ENCODE data around the gene BTRC.

BTRC gene

DNA sequence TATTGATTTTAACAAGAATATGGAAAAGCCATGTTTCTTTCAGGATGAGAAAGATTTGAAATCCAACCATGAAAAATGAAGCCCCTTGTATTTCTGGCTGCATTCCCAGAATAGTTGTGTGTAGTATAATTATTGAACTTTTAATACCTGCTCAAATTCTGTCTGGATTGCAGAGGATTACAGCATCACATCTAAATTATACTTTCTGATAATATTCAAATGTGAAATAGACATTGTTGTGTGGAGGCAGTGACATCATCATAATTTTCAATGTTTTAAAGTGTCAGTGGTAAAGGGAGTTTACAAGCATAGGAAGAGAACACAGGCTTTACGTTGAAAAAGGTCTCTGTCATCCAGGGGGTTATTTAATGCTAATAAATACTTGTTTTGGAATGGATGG is 140.7 kb downstream of the BTRC start:
- no peak for DNase-seq (ENCODE audit: low read depth, low spot score)
- no peak overlapping the region for H3K4me3 ChIP-seq (ENCODE audit: low read length)

DNA sequence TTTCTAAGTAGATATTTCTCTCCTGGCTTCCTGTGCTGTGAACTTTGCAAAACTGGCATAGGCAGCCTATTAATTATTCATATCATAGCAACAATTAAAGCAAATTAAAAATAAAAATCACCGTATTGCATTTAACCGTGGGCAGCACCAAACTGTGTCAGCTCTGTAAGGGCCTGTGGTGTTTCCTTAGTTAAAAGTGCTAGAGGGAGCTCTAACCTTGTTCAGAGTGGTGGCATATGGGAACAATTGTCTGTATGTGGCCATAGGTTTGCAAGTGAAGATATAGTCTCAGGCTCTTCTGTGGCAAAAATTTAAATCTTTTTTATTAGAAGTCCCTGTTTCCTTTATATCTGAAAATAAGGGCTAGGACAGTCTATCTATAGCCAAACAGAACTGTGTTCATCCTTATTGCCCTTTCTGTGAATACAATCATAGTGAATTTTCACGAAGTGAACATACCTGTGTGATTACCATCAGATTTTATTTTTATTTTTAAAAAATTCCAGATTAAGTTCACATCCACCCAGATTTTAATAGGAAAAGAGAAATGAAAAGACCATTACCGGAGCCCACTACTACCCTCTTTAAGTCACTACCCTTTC is 141.5 kb downstream of the BTRC start:
- H3K4me3 ChIP-seq (ENCODE audit: low read length) = no peak overlapping the region
- DNase-seq (ENCODE audit: low read depth, low spot score) = no peak

DNA sequence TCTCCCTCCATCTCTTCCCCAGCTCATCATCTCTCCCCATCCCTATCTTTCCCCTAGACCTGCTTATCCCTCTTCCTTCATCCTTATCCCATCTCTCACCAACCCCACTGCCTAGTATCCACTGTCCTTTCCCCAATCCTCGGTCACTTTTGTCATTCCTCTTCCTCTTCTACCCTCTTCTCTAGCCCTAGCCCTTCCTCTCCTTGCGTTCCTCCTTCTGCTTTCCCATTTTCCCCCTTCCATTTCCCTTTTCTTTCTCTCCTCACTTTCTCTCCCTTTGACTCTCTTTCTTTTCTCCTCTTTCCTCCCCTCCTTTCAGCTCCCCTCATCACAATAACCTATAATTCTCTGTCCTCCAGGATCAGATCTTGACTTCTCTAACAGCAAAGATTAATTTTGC is 150.5 kb downstream of the BTRC start:
- H3K4me3 ChIP-seq (ENCODE audit: low read length) = no peak overlapping the region
- no peak for DNase-seq (ENCODE audit: low read depth, low spot score)

DNA sequence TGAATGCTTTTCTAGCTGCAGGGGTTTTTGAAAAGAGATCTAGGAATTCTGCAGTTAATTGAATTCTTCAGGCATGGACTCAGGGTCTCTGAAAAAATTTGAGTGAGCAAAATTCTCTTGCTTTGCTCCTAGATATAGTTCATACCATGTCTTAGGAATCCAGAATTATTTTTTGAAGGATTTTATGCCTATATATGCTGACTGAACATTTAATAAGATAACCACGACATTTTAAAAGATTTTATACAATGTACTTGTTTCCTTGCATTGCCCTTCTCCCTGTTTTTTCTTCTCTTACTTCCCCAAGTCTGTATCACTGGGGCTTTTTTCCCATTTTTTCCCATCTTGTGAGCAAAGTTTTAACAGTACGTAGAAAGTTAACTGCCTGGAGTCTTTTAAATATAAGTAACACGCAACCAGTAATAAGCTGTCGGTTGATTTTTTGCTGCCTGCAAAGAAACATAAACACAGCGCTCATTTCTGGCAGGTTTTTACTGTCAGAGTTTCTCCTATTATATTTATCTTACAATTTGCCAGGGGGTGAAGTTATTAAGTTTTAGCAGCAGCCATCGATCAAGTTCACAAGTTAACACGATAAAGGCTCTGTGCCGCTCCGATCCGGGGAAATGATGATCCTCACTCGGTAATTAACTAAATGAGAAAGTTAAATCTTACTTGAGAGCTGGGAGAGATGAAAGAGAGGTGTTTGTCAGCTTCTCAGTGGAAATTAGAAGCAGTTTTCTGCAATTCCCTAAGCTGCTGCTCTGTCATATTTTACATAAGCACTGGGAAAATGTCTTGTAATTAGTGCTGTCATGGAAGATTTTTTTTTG is 153.1 kb downstream of the BTRC start:
- no peak for DNase-seq (ENCODE audit: low read depth, low spot score)
- H3K4me3 ChIP-seq (ENCODE audit: low read length) = no peak overlapping the region

DNA sequence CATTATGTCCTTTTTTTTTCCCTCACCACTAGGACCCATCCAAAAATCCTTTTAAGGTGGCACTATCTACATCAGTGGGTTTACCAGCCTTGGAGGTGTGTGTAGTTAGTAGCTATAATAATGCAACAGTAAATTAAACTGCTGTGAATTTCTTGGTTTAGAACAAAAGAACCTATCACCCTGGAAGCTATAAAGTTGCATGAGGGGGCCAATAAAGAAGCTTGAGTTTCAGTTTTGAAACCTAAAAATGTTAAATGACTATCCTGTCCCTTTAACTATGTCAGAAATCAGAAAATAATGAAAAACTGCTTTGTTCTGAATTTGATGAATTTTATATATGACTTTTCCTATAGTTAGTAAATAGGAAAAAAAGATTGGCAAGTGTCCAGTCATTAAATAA is 153.9 kb downstream of the BTRC start:
- DNase-seq (ENCODE audit: low read depth, low spot score) = no peak
- H3K4me3 ChIP-seq (ENCODE audit: low read length) = no peak overlapping the region

DNA sequence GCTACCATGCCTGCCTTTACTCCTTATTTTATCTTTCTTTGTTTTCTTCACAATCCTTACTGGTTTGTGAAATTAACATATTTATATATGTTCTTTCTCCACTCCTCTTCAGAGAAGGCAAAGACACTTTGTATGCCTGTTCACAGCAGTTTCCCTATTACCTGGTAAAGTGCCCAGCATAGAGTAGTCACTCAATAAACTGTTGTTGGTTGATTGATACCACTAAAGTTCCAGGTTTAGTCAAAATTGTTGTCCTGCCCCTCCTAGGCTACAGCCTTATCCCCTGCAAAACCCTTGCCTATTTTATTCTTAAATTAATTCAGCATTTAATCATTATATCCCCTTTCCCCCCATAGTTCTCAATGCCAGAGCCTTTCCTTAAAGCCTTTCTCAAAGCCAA is 158.0 kb downstream of the BTRC start:
- H3K4me3 ChIP-seq (ENCODE audit: low read length) = no peak overlapping the region
- no peak for DNase-seq (ENCODE audit: low read depth, low spot score)

DNA sequence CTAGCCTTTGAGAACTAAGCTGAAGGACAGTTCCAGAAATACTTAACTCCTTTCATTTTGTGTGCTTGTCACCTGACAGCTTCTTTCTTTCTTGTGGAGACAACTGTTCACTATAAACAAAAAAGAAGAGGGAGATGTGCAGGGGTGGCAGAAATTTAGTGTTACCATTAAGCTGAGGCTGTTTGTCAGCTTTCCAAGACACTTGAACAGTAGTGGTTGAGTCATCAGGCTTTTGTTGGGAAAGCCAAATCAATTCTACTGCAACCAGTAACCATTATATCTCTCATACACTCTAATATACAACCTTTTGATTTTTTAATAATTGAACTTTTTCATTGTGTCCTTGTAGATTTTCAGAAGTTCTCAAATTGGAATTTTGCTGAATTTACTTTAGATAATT is 158.8 kb downstream of the BTRC start:
- no peak for DNase-seq (ENCODE audit: low read depth, low spot score)
- H3K4me3 ChIP-seq (ENCODE audit: low read length) = no peak overlapping the region

DNA sequence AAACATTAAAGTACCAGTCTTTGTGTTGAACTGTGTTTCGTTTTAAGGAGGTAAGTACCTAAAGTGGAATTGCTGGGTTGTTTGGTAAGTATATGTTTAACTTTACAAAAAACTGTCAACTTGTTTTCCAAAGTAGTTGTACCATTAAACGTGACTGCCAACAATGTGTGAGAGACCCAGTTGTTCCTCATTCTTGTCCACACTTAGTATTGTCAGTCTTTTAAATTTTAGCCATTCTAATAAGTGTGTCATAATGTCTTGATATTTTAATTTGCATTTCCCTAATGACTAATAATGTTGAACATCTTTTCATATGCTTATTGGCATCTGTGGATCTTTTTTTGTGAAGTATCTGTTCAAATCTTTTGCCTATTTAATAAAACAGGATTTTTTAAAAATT is 159.8 kb downstream of the BTRC start:
- no peak for DNase-seq (ENCODE audit: low read depth, low spot score)
- H3K4me3 ChIP-seq (ENCODE audit: low read length) = no peak overlapping the region

DNA sequence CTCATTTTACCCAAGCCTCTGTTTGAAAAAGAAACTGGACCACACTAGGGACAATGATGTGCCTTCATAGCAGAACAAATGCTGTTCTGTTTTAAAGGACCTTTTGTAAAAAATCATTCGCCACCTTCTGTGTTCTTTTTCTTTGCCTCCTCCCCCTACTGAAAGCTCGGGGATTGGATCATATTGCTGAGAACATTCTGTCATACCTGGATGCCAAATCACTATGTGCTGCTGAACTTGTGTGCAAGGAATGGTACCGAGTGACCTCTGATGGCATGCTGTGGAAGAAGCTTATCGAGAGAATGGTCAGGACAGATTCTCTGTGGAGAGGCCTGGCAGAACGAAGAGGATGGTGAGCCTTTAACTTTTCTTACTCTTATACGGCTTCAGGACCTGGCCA is 171.9 kb downstream of the BTRC start:
- H3K4me3 ChIP-seq (ENCODE audit: low read length) = no peak overlapping the region
- no peak for DNase-seq (ENCODE audit: low read depth, low spot score)

DNA sequence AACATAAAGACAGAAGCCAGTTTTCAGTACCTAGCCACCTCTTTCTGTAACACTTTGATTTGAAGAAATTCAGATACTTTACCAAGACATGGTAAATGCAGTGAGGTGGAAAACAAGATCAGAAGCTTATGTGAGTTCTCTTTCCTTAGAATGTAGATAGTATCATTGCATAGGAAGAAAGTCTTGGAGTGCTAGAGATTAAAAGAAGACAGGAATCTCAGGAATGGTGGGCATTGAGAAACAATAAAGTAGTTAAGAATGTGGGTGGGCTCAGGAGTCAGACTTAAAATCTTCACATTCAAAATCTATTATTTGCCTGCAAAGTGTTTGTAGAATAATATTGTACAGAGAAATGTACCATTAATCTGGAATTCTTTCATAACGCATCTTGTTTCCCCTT is 175.2 kb downstream of the BTRC start:
- no peak overlapping the region for H3K4me3 ChIP-seq (ENCODE audit: low read length)
- DNase-seq (ENCODE audit: low read depth, low spot score) = no peak

DNA sequence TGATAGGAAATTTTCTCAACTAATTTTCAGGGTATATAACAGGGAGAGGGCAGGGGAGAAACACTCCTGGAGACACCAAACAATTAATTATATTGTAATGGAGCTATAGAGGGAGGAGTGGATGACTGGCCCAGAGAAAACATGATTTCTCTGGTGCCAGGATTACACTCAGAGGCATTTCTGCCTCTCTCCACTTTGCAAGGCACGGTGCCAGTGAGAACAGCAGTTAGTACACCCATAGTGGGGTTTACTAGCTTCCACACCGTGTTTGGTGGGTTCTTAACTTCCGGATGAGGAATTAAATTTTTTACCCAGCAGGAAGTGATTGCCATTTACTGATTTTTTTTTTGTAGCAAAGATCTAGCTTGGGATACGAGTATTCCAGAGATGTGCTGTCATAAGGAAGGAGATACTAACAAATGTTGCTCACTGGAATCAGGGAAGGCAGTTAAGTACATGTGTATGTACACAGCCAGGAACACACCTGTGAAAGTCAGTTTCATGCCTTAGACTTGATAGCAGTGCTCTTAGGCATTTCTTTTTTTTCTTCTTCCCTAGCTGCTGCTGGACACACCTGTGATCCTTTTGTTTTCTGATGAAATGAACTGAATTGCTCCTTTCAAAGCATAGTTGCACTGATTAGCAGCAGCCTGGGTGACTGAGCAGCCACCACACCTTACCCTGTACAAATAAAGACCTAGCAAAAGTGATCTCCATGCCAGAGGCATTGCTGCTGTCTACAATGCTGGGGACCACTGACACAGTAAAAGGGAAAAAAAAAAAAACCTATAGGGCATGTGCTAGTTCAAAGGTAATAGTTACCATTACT is 176.0 kb downstream of the BTRC start:
- DNase-seq (ENCODE audit: low read depth, low spot score) = no peak
- no peak overlapping the region for H3K4me3 ChIP-seq (ENCODE audit: low read length)

DNA sequence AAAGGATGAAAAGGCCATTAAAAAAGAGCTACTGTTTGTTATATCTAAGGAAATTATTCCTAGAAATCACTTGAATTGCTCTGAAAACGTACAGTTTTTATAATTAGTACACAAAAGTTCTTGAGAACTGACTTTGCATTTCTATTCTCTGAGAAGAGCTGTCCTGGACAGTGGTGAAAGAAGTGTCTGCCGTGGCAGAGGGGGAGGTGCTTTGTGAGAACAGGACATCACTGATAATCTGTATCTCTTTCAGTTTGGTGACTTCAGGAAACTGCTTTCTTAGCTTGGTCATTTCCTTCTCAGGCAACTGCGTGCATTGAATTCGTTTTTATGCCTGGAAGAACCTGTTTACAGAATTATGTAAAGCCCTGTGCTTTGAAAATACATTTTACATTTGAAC is 182.0 kb downstream of the BTRC start:
- DNase-seq (ENCODE audit: low read depth, low spot score) = no peak
- no peak overlapping the region for H3K4me3 ChIP-seq (ENCODE audit: low read length)

DNA sequence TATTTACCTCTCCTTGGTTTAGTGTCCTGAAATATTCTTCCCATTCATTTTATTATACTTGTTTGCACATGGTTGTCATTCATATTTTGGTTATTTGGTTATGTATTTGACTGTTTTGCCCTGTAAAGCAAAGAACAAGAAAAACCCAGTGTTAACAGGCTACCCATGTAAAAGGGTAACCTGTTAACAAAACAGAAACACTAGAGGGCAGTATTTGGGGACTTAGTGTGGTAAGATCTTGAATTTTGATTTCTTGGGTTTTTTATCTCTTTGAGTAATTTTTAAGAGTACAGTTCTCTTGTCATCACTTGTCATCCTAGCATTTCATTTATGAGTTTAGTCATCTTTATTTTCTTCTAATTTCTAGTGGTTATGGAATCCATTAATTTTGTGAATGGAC is 182.8 kb downstream of the BTRC start:
- no peak overlapping the region for H3K4me3 ChIP-seq (ENCODE audit: low read length)
- DNase-seq (ENCODE audit: low read depth, low spot score) = peak; percentile 34

DNA sequence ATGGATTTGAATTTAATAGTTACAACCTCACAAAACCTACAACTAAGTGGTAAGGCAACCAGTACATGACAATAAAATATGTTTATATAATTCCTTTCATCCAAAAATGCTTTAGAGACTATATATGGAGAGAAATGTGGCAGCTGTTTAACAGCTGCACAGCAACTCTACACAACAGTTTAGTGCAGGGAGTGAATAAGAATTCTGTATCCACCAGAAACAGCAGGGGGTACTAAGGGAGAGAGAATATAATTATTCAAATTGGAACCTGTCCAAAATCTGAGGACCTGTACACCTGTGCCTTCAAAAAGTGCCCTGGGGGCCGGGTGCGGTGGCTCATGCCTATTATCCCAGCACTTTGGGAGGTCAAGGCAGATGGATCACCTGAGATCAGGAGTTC is 184.5 kb downstream of the BTRC start:
- DNase-seq (ENCODE audit: low read depth, low spot score) = no peak
- no peak overlapping the region for H3K4me3 ChIP-seq (ENCODE audit: low read length)

DNA sequence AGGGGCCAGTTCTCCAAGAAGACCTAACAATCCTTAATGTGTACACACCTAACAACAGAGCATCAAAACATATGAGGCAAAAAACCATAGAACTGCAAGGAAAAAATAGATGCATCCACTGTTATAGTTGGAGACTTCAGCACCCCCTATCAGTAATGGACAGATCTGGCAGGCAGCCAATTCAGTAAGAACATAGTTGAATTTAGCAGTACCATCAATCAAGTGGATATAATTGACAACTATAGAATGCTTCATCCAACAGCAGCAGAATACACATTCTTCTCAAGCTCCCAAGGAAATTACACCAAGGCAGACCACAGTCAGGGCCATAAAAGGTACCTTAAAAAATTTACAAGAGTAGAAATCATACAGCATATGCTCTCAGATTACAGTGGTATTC is 191.9 kb downstream of the BTRC start:
- DNase-seq (ENCODE audit: low read depth, low spot score) = no peak
- no peak overlapping the region for H3K4me3 ChIP-seq (ENCODE audit: low read length)

DNA sequence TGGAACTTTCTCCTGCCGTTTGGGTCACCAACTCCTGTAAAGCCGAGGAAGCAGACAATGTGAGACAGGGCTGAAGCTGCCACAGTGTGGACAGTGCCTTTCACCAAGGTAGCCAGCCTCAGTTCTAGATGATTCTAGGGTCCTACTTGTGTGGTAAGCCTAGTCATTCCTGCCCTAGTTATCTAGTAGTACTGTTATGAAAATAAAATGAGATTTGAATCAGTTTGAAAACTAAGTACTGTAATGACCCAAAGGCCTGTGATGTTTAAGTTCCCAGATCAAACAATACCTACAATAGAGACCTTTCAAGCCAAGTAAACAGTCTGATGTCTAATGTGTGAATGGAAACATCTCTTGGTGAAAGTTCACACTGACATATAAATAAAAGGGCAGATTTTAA is 197.0 kb downstream of the BTRC start:
- no peak overlapping the region for H3K4me3 ChIP-seq (ENCODE audit: low read length)
- no peak for DNase-seq (ENCODE audit: low read depth, low spot score)

DNA sequence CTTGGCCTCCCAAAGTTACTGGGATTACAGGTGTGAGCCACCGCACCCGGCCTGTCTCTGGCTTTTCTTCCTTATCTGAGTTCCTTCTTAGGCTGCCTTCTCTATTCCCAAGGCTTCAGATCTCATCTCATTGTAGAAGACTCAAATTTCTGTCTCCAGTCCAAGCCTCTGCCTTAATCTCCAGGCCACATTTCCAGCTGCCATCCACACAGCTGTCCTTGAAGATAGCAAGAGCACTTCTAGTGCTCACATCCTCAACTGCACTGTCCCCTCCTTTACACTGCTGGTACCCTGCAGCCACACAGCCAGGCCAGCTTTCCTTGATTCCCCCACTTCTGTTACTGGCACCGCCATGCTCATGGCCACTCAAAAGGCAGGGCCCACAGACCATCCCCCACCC is 198.5 kb downstream of the BTRC start:
- DNase-seq (ENCODE audit: low read depth, low spot score) = no peak
- H3K4me3 ChIP-seq (ENCODE audit: low read length) = no peak overlapping the region

DNA sequence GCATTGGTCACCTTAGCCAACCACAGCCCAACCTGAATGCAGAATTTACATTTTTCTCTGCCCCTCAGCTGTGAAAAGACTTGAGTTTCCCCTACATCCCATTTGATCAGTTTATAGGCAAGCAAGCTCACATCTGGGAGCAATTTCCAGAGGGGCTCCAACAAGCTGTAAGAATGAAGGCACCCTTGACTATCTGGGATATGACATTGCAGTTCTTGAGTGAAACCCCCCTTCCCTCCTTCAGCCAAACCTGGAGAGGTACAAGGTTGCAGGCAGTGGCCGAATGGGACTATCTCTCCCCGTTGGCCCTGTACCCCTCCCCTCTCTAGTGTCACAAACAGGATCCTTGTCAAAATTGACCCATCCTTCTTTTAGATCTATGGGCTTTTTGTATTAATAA is 203.6 kb downstream of the BTRC start:
- no peak overlapping the region for H3K4me3 ChIP-seq (ENCODE audit: low read length)
- no peak for DNase-seq (ENCODE audit: low read depth, low spot score)

DNA sequence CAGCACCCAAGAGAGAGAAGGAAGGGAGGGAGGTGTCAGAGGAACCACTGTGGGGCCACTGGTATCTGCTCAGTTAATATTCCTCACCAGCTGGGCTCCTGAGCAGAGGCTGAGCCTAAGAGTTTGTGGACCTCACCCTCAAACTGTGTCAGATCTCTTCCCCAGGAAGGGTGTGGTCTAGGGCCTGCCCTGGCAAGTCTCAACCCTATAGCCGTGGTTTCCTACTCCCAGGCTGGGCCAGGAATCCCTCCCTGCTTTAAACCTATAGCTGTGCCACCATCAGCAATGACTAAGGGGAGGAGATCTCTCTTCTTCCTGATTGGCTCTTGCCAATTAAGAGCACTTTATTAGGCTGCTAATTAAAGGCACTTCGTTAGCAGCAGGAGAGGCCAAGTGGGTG is 204.2 kb downstream of the BTRC start:
- peak; percentile 16 for DNase-seq (ENCODE audit: low read depth, low spot score)
- no peak overlapping the region for H3K4me3 ChIP-seq (ENCODE audit: low read length)
